Omental fat pad (tissue), 4 donors: ENCODE results near the gene IAH1. TPM values are rescaled to one million over a fixed set of nuclear protein-coding genes. Genes with fewer than 3 reads are reported as not detected.

Experiments
- ATAC-seq: fragments of 150-250 bp; one replicate; pipeline ENCODE4 v1.9.1; 2016; ENCODE audit warnings: mild to moderate bottlenecking, moderate library complexity; ENCODE audit not compliant: low FRiP score
- DNase-seq: peaks from one replicate; pipeline ENCODE4 v3.0.0-alpha.2; 2019; ENCODE audit warnings: low spot score
- CTCF ChIP-seq, 3 donors: fragments of 450-650 bp; IDR thresholded peaks; one replicate each; pipeline ENCODE4 v1.5.1; 2016 to 2017; ENCODE audit warnings: antibody characterized with exemption in 3 of 3, mild to moderate bottlenecking in 3 of 3, moderate library complexity in 2 of 3
- total RNA-seq, 4 donors: library from RNA; depleted of rRNA; stranded (reverse); fragments of >200 nt; gene quantifications; one replicate each; pipeline ENCODE4 v1.1.0, GENCODE V29; 2016

IAH1 gene
- total RNA-seq, 4 donors from 2014 or later = 41.4 to 71.8 (median 47.3) TPM

- ATAC-seq (no peak), DNase-seq (no peak)
- no peak for TF ChIP-seq CTCF (IDR thresholded peaks at IDR 0.05)
Observed at GRCh38 chr2:9488583-9489547, 14.5 kb downstream of the IAH1 start.

- no peak for ATAC-seq
- no peak for DNase-seq
- TF ChIP-seq CTCF (IDR thresholded peaks at IDR 0.05) = no peak
Observed at GRCh38 chr2:9490789-9491188, 16.4 kb downstream of the IAH1 start.

- ATAC-seq (no peak), DNase-seq (no peak)
- no peak for TF ChIP-seq CTCF (IDR thresholded peaks at IDR 0.05)
Observed at GRCh38 chr2:9492927-9493326, 18.6 kb downstream of the IAH1 start.

- TF ChIP-seq CTCF (IDR thresholded peaks at IDR 0.05) = no peak
- DNase-seq = no peak
Observed at GRCh38 chr2:9493478-9493877, 19.1 kb downstream of the IAH1 start.

GRCh38 chr2:9494081-9494480, 19.7 kb downstream of the IAH1 start:
- TF ChIP-seq CTCF (IDR thresholded peaks at IDR 0.05) = no peak
- no peak for DNase-seq
- ATAC-seq = no peak

More at GRCh38 chr2:9493478-9493877, 19.1 kb downstream of the IAH1 start:
- ATAC-seq = no peak

GRCh38 chr2:9497017-9497416, 22.7 kb downstream of the IAH1 start:
- no peak for ATAC-seq
- TF ChIP-seq CTCF (IDR thresholded peaks at IDR 0.05) = no peak

GRCh38 chr2:9498210-9498609, 23.9 kb downstream of the IAH1 start:
- no peak for DNase-seq
- no peak for ATAC-seq
- TF ChIP-seq CTCF (IDR thresholded peaks at IDR 0.05) = no peak

More at GRCh38 chr2:9497017-9497416, 22.7 kb downstream of the IAH1 start:
- no peak for DNase-seq
